ENCODE data around the gene ZNF217. TPM values are rescaled to one million over a fixed set of nuclear protein-coding genes. Genes with fewer than 3 reads are reported as not detected.
A peak's percentile ranks its signal among the peaks of the same experiment; 100 is the strongest.
"Not testable (repeated sequence)": the region's sequence is repeated elsewhere in the genome, so short reads cannot be mapped to it uniquely, and the experiment has no call there.

The ZNF217 gene
- total and polyA plus RNA-seq, 9 of the 15 experiments (the other 6 are each of a cell fraction or from before 2014, with no cell fraction given) = 3.0 to 41.8 (median 16.8) TPM

- H3K9me3 ChIP-seq (replicated peaks; ENCODE audit: control insufficient read depth, insufficient read depth, low read depth, low read length); H4K20me1 ChIP-seq (replicated peaks; ENCODE audit: control insufficient read depth, insufficient read depth, low read length); H3K4me1 ChIP-seq (replicated peaks in 1 of 2; ENCODE audit: control insufficient read depth in 2 of 2, insufficient read depth in 2 of 2, low read length in 2 of 2); H3K9me1 ChIP-seq (ENCODE audit: control insufficient read depth, insufficient read depth, low read length); DNase-seq (ENCODE audit: extremely low read depth in 1 of 4, low spot score in 3 of 4); H2AFZ ChIP-seq (ENCODE audit: low read depth, low read length); intact Hi-C loops (cut with micrococcal nuclease); H3K79me2 ChIP-seq (ENCODE audit: control insufficient read depth, insufficient read depth, low read length); H3K36me3 ChIP-seq (ENCODE audit: control insufficient read depth, insufficient read depth, low read length); H3K4me3 ChIP-seq; H3K4me2 ChIP-seq (ENCODE audit: insufficient read depth, low read length); BruUV-seq (replicated peaks); FAIRE-seq; CTCF ChIA-PET (ENCODE audit: low intra/inter-chr PET ratio); ATAC-seq; H3K27ac ChIP-seq (ENCODE audit: extremely low read depth, low read depth, low read length); in situ Hi-C loops (cut with MboI); H3K9ac ChIP-seq (ENCODE audit: insufficient read depth in 1 of 2, low read depth in 2 of 2, low read length in 2 of 2): not testable (repeated sequence)
- TF ChIP-seq ZNF146 (CRISPR knock-in tag; IDR thresholded peaks at IDR 0.05; ENCODE audit: unreplicated experiment) = peak; percentile 38
- peaks cover 10 to 34% of the 10 kb centered on the region in 2 experiments; a peak in 4 of 5 replicates for H3K27me3 ChIP-seq (ENCODE audit: control insufficient read depth in 2 of 2, insufficient read depth in 2 of 2, low read length in 2 of 2)
- POLR2A ChIA-PET = interaction anchor here (0.7 kb wide), 1 partner anchor 12 kb away, joined by 3 read pairs; no protein-coding TSS in a partner anchor
- 0% methylated on average over 2 of the region's 2 CpGs for WGBS (ENCODE audit: insufficient coverage, low coverage, missing lambda C conversion rate)
Observed at GRCh38 chr20:53523615-53524014, 70.0 kb downstream of the ZNF217 start.

GRCh38 chr20:53522696-53523095, 70.9 kb downstream of the ZNF217 start:
- Histone ChIP-seq H3K9me3 (replicated peaks; ENCODE audit: control insufficient read depth, insufficient read depth, low read depth, low read length) (no peaks in the 10 kb centered on the region), H3K4me3 (no peak overlapping the region), H3K9me1 (ENCODE audit: control insufficient read depth, insufficient read depth, low read length) (no peaks in the 10 kb centered on the region), H4K20me1 (replicated peaks; ENCODE audit: control insufficient read depth, insufficient read depth, low read length) (no peaks in the 10 kb centered on the region), H2AFZ (ENCODE audit: low read depth, low read length) (no peak overlapping the region), H3K4me1 (replicated peaks in 1 of 2; ENCODE audit: control insufficient read depth in 2 of 2, insufficient read depth in 2 of 2, low read length in 2 of 2) (no peaks in the 10 kb centered on the region), H3K9ac (ENCODE audit: insufficient read depth in 1 of 2, low read depth in 2 of 2, low read length in 2 of 2) (no peak overlapping the region), H3K27ac (ENCODE audit: extremely low read depth, low read depth, low read length) (no peak overlapping the region), H3K36me3 (ENCODE audit: control insufficient read depth, insufficient read depth, low read length) (no peaks in the 10 kb centered on the region), H3K79me2 (ENCODE audit: control insufficient read depth, insufficient read depth, low read length) (no peaks in the 10 kb centered on the region), H3K27me3 (ENCODE audit: control insufficient read depth in 2 of 2, insufficient read depth in 2 of 2, low read length in 2 of 2) (peaks cover 10 to 34% of the 10 kb centered on the region in 2 experiments; a peak in 4 of 5 replicates), H3K4me2 (ENCODE audit: insufficient read depth, low read length) (no peak overlapping the region)
- ChIA-PET POLR2A (interaction anchor here (0.6 to 0.7 kb wide), 2 partner anchors 9 to 13 kb away, joined by 3 to 4 read pairs; no protein-coding TSS in a partner anchor), CTCF (ENCODE audit: low intra/inter-chr PET ratio) (no interaction called here)
- DNase-seq (ENCODE audit: extremely low read depth in 1 of 4, low spot score in 3 of 4) = no peak
- no TSS peak for BruUV-seq (replicated peaks)
- TF ChIP-seq ZNF354B (CRISPR knock-in tag; IDR thresholded peaks at IDR 0.05) = no peak
- TF ChIP-seq FOSL1 (tag; conservative IDR thresholded peaks at IDR 0.05) = no peak
- TF ChIP-seq TCF7L2 (IDR thresholded peaks at IDR 0.05; ENCODE audit: low read depth, low read length) = no peak
- TF ChIP-seq MED1 (CRISPR knock-in tag; IDR thresholded peaks at IDR 0.05; ENCODE audit: borderline replicate concordance) = no peak
- TF ChIP-seq PKNOX1 (IDR thresholded peaks at IDR 0.05) = no peak
- no peak for TF ChIP-seq OTX1 (CRISPR knock-in tag; IDR thresholded peaks at IDR 0.05)
- intact Hi-C loops (cut with micrococcal nuclease) (no loop called here), in situ Hi-C loops (cut with MboI) (no loop called here)
- 2% methylated on average over 5 of the region's 5 CpGs for WGBS (ENCODE audit: insufficient coverage, low coverage, missing lambda C conversion rate)
- no peak for FAIRE-seq
- no peak for ATAC-seq
